Heart right ventricle (tissue), 16 donors: Measurements from ENCODE around the gene PRND. TPM values are rescaled to one million over a fixed set of nuclear protein-coding genes. Genes with fewer than 3 reads are reported as not detected.

ENCODE experiments used
- ATAC-seq, 8 donors: fragments of 200-7000 bp; cut with Tn5 transposase; one replicate each; pipeline ENCODE4 v1.9.1; 2020; ENCODE audit warnings: mild to moderate bottlenecking in 8 of 8, moderate library complexity in 8 of 8, moderate number of reproducible peaks in 1 of 8
- DNase-seq, 2 donors: peaks; one replicate each; pipeline ENCODE4 v3.0.0-alpha.2; 2020
- H3K27ac ChIP-seq, 10 donors: fragments of 200-600 bp; sonication (generic) in 2 of 10; one replicate each; pipeline versions ENCODE4 v1.5.0 to v1.8.0; 2020 to 2022; ENCODE audit warnings: mild to moderate bottlenecking in 3 of 10
- H3K27me3 ChIP-seq, 7 donors: fragments of 200-600 bp; one replicate each; pipeline ENCODE4 v1.8.0; 2021 to 2022; ENCODE audit warnings: mild to moderate bottlenecking in 2 of 7
- H3K36me3 ChIP-seq, 9 donors: fragments of 200-600 bp; sonication (generic) in 1 of 9; one replicate each; pipeline versions ENCODE4 v1.5.0 to v1.8.0; 2020 to 2022; ENCODE audit warnings: mild to moderate bottlenecking in 2 of 9
- H3K4me1 ChIP-seq, 9 donors: fragments of 200-600 bp; sonication (generic) in 1 of 9; one replicate each; pipeline versions ENCODE4 v1.5.0 to v1.8.0; 2020 to 2022; ENCODE audit warnings: mild to moderate bottlenecking in 4 of 9
- H3K4me3 ChIP-seq, 10 donors: fragments of 200-600 bp; sonication (generic) in 2 of 10; one replicate each; pipeline versions ENCODE4 v1.5.0 to v1.8.0; 2020 to 2022; ENCODE audit warnings: mild to moderate bottlenecking in 7 of 10, moderate library complexity in 2 of 10
- H3K9me3 ChIP-seq, 11 donors: fragments of 200-600 bp in 10 of 11; sonication (generic) in 2 of 11; one replicate each; pipeline versions ENCODE4 v1.5.0 to v1.8.0; 2013 to 2022; ENCODE audit warnings: mild to moderate bottlenecking in 2 of 11, control low read depth in 1 of 11, moderate library complexity in 1 of 11
- WGBS, 2 donors: extraction: QIAGEN DNeasy Blood & Tissue Kit; methylation state at CpG; one replicate each; pipeline ENCODE4 v1.1.7; 2013; ENCODE audit warnings: inconsistent platforms in 1 of 2; 5-methylcytosine and 5-hydroxymethylcytosine counted together
- intact Hi-C, 10 donors: fragments of 100-400 bp; cut with DNase I; formaldehyde crosslinking; loops; one replicate each; pipeline versions ENCODE4 v1.11.1 to v1.14.2; 2022
- polyA plus RNA-seq, 2 donors: library from polyadenylated mRNA; stranded (reverse); fragments of 200-250 nt; gene quantifications; one replicate each; pipeline ENCODE4 v1.2.3, GENCODE V29; 2013
- total RNA-seq, 10 donors: library from RNA; stranded (reverse); fragmentation: NEBNext Ultra II Directional in 3 of 10; extraction: Animal tissue kit (Norgen Biotek cat#: 25700) in 3 of 10; gene quantifications; one replicate each; pipeline versions ENCODE4 v1.2.1 to v1.2.4, GENCODE V29; 2021 to 2023
- TF ChIP-seq, protein P1 (sequence below), 9 donors: fragments of 200-600 bp; sonication (generic) in 2 of 9; IDR thresholded peaks; one replicate each; pipeline versions ENCODE4 v1.5.0 to v1.8.0; 2021 to 2022; ENCODE audit warnings: antibody characterized with exemption in 9 of 9, mild to moderate bottlenecking in 5 of 9, moderate library complexity in 1 of 9
- donor health status: Arrhythmogenic right ventricular cardiomyopathy.
- donor health status: ischemic (EF 13 %, LVEDD 7.1; RV severe dilation, severe dysfunction).
- donor health status: healthy with polysubstance abuse.
- donor health status: DM: no; HTN: yes; CAD: no.
- donor health status: DM: no; HTN: no; CAD: no.
- donor health status: ischemic (EF 25% LVEDD 6.9; RV normal size, moderate dysfunction).
- donor health status: ischemic (EF 25% LVEDD 5.7; RV mildly dilated, moderate dysfunction).
- donor health status: healthy.
- donor health status: DM: yes; HTN: yes; CAD: no.
- donor health status: Ischemic cardiomyopathy.
- donor health status: ischemic (EF 35%, LVEDD 5.7; RV mildly dilated, moderate dysfunction).
- donor health status: nonischemic (EF 11% LVEDD 7.7; RV severe dilation, severe dysfunction).
- donor health status: DM: yes; HTN: yes; CAD: no.
- donor health status: PGD.
- donor health status: ischemic (EF 29% LVEDD 5.4; RV normal size, mild dysfunction).
- donor health status: nonischemic (EF 23%, LVEDD 6.1; RV moderate dilation, normal function).

PRND gene
- total and polyA plus RNA-seq, 12 donors: 0.06 to 0.17 (median 0.10) TPM; not detected in 8

DNA sequence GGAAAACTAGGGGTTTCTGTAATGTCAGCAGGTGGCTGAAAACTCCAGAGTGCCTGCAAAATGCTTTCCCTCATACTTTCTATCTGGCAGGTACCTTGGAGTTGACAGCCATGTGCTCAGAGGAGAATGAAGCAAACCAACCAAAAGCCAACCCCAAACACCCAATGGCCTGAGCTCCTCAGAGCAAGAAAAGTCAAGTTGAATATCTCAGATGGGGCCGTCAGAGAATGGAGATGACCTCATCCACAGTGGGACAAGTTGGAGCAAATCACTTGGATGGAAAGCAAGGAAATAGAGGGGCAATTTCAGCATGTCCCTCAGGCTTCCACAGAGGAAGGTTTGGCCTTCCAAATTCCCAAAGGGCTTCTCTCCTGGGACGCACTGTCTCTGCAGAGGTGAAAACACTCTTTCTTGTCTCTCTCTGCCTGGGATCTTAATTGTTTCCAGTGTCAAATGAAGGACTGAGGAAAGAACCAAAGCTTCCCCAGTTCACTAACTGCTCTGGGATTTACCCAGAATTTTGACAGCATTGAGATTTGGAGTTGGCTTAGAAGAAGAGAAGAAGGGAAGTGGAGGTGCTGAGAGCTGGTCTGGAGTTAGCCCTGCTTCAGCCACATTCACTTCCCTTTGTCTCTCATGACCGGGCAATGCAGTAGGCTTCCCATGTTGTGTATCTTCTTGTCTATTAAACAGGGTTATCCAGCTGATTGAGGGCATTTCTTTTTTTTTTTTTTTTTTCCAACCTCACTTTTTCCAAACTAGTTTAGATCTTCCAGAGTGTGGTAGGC is 42.2 kb downstream of the PRND start:
- TF ChIP-seq, protein P1, sequence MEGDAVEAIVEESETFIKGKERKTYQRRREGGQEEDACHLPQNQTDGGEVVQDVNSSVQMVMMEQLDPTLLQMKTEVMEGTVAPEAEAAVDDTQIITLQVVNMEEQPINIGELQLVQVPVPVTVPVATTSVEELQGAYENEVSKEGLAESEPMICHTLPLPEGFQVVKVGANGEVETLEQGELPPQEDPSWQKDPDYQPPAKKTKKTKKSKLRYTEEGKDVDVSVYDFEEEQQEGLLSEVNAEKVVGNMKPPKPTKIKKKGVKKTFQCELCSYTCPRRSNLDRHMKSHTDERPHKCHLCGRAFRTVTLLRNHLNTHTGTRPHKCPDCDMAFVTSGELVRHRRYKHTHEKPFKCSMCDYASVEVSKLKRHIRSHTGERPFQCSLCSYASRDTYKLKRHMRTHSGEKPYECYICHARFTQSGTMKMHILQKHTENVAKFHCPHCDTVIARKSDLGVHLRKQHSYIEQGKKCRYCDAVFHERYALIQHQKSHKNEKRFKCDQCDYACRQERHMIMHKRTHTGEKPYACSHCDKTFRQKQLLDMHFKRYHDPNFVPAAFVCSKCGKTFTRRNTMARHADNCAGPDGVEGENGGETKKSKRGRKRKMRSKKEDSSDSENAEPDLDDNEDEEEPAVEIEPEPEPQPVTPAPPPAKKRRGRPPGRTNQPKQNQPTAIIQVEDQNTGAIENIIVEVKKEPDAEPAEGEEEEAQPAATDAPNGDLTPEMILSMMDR (IDR thresholded peaks at IDR 0.05): no peak
- Histone ChIP-seq H3K36me3 (no peaks in the 10 kb centered on the region), H3K27me3 (peaks cover 0 to 15% (median 0%) of the 10 kb centered on the region in 7 donors), H3K27ac (peak overlapping the region in 1 of 10 donors; percentile 56), H3K4me3 (no peak overlapping the region), H3K4me1 (peaks cover 0 to 50% (median 6%) of the 10 kb centered on the region in 9 donors), H3K9me3 (no peaks in the 10 kb centered on the region)
- 65 to 73% methylated on average over 3 of the region's 3 CpGs for WGBS, 2 donors
- DNase-seq (no peak), ATAC-seq (no peak)
- intact Hi-C loops: no loop called here

GRCh38 chr20:4764805-4765204 is 43.1 kb downstream of the PRND start:
- Histone ChIP-seq H3K27ac (peak overlapping the region in 1 of 10 donors; percentile 15), H3K4me3 (no peak overlapping the region), H3K4me1 (peaks cover 0 to 50% (median 6%) of the 10 kb centered on the region in 9 donors), H3K9me3 (no peaks in the 10 kb centered on the region), H3K36me3 (no peaks in the 10 kb centered on the region), H3K27me3 (peaks cover 0 to 9% (median 0%) of the 10 kb centered on the region in 7 donors)
- TF ChIP-seq, protein P1 (IDR thresholded peaks at IDR 0.05): no peak
- intact Hi-C loops: no loop called here
- DNase-seq (no peak), ATAC-seq (no peak)
- WGBS, 2 donors: 36 to 93% methylated on average over 1 of the region's 1 CpG

- WGBS, 2 donors: 92 to 99% methylated on average over 3 of the region's 3 CpGs
- TF ChIP-seq, protein P1 (IDR thresholded peaks at IDR 0.05): no peak
- intact Hi-C loops: no loop called here
- DNase-seq (no peak), ATAC-seq (no peak)
- Histone ChIP-seq H3K36me3 (no peaks in the 10 kb centered on the region), H3K27me3 (peaks cover 0 to 9% (median 0%) of the 10 kb centered on the region in 7 donors), H3K4me1 (peaks cover 0 to 46% (median 6%) of the 10 kb centered on the region in 9 donors), H3K4me3 (no peak overlapping the region), H3K9me3 (no peaks in the 10 kb centered on the region), H3K27ac (no peak overlapping the region)
These were observed 44.0 kb downstream of the PRND start for GRCh38 chr20:4765681-4766080.

GRCh38 chr20:4766631-4767030 is 44.9 kb downstream of the PRND start:
- TF ChIP-seq, protein P1 (IDR thresholded peaks at IDR 0.05): no peak
- peaks cover 0 to 2% (median 0%) of the 10 kb centered on the region in 7 donors for H3K27me3 ChIP-seq
- H3K4me1 ChIP-seq: peaks cover 0 to 36% (median 0%) of the 10 kb centered on the region in 9 donors
- DNase-seq: no peak
- intact Hi-C loops: no loop called here
- ATAC-seq: peak in 6 of 8 donors; percentile 64 to 79 (median 75)
- peak overlapping the region in 1 of 10 donors; percentile 68 for H3K27ac ChIP-seq
- H3K36me3 ChIP-seq: no peaks in the 10 kb centered on the region
- 60 to 63% methylated on average over 2 of the region's 2 CpGs for WGBS, 2 donors
- peaks cover 0 to 9% (median 0%) of the 10 kb centered on the region in 11 donors for H3K9me3 ChIP-seq
- no peak overlapping the region for H3K4me3 ChIP-seq
